NT2/D1 (cell line): ENCODE results near the gene GPC6.

ENCODE experiments used
- SUZ12 ChIP-seq: IDR thresholded peaks from 2 replicates; pipeline ENCODE4 v1.6.1; 2011; ENCODE audit not compliant: insufficient read length, insufficient read depth; ENCODE audit errors: extremely low read depth
- ZNF274 ChIP-seq: IDR thresholded peaks from 2 replicates; pipeline ENCODE4 v1.6.1; 2011; ENCODE audit warnings: mild to moderate bottlenecking, low read depth, low read length

- TF ChIP-seq ZNF274 (no peak), SUZ12 (no peak)
Measured at GRCh38 chr13:93190006-93190405, 36.6 kb upstream of the GPC6 start.
